Measurements from ENCODE around the gene TTLL5.

GRCh38 chr14:75875958-75876357, 214.9 kb downstream of the TTLL5 start:
- no peak for TF ChIP-seq PRPF4 (IDR thresholded peaks at IDR 0.05; ENCODE audit: low read depth, low read length, poor library complexity, severe bottlenecking)
- no peak for TF ChIP-seq CTCF (CRISPR knock-in tag; IDR thresholded peaks at IDR 0.05)
